ENCODE data around the gene PLEKHB1.
"Not testable (repeated sequence)": the region's sequence is repeated elsewhere in the genome, so short reads cannot be mapped to it uniquely, and the experiment has no call there.

PLEKHB1 gene

GRCh38 chr11:73648571-73649046 is 2.2 kb downstream of the PLEKHB1 start:
- no peak for DNase-seq (ENCODE audit: low spot score)

- no peak for DNase-seq (ENCODE audit: low spot score)
These were observed 2.8 kb downstream of the PLEKHB1 start for GRCh38 chr11:73649206-73649605.

- no peak for DNase-seq (ENCODE audit: low spot score)
These were observed 4.0 kb downstream of the PLEKHB1 start for GRCh38 chr11:73650400-73650799.

- DNase-seq (ENCODE audit: low spot score), result no peak
These were observed 4.9 kb downstream of the PLEKHB1 start for GRCh38 chr11:73651252-73651651.

DNA sequence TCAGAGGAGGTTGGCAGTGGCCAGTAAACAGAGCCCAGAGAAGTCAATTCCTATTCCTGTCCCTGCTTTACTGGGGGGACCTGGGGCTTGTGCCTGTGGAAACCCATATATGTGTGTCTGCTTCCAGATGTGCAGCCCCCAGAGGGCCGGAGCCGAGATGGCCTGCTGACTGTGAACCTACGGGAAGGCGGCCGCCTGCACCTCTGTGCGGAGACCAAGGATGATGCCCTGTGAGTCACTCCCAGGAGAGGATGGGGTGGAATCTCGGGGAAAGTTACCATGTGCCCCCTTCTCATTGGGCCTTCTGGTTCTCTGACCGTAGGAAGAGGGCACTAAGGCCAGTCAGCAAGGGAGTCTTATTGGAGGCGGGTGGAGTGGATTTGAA is 5.3 kb downstream of the PLEKHB1 start:
- no peak for DNase-seq (ENCODE audit: low spot score)

DNA sequence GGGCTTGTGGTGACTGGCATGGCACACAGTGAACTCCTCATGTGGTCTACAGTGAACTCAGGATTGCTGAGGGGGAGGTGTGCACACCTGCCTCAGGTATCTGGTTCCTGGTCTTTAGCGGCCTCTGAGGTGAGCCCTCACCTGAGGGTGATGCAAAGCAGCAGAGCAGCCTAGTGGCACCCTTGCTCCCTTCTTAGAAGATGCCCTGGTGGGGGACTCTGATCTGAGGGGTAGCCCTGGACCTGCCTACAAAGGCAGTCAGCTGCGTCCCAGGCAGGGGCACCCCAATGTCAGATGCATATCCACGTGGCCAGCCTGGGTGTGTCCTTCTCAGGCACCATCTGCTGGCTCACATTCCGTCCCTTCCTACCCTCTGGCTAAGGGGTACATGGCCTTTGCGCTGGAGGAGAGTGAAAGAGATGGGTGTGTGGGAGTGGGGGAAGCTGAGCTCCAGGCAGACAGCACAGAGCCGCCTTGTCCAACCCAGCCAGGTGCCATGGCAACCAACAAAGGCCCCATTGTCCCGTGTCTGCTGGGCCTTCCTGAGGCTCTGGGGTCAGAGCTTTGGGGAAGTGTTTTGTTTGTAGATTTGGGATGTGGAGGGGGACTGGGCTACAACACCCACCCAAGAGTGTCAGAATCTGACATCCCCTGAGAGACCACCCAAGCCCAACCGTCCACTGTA is 5.8 kb downstream of the PLEKHB1 start:
- DNase-seq (ENCODE audit: low spot score), result no peak

DNA sequence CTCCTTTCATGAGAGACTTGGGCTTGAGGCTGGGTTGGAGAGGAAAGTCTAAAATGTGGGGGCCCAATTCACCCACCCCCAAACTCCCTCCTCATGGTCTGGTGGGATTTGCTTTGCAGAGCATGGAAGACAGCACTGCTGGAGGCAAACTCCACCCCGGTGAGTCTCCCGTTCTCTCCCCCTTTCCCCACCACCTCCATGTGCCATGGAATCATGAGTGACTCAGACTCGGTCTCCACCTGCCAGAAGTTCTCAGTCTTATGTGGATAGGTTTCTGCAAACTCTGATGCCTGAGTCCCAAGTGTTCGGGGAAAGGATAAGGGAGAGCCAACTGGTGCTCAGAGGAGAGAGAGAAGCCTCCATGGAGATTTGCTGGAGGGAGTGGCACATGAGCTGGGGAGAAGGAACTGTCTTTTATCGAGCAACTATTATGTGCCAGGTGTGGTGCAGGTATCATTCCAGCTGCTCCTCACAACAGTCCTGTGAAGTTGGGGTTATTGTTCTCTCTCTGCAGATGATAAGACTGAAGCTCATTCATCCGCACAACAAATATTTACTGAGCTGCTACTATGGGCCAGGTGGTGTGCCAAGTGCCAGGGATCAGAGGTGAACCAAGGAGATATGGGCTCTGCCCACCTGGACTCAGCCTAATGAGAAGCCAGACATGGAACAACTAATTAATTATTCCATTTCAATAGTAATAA is 6.6 kb downstream of the PLEKHB1 start:
- DNase-seq (ENCODE audit: low spot score), result no peak

GRCh38 chr11:73653996-73654395 is 7.6 kb downstream of the PLEKHB1 start:
- DNase-seq (ENCODE audit: low spot score), result peak; percentile 67

DNA sequence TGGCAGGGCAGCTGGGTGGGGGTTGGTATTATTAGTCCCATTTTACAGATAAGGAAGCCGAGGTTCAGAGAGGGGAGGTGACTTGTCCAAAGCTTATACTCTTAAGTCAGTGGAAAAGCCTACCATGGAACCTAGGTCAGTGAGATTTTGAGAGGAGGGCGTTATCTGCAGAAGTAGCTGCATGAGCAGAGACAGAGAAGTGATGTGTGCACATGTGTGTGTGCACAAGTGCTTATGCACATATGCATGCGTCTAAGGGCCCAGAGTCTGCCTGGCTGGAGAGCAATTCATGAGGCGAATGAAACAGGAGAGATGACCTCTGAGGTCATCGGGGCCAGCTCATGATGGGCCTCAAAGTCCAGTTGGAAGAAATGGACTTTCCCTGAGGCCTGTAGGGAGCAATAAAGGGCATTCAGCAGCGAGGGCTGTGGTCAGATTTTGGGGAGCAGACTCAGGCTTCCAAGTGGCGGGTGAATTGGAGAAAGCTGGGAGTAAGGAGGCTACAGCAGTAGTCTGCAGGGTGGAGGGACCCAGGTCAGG is 8.2 kb downstream of the PLEKHB1 start:
- no peak for DNase-seq (ENCODE audit: low spot score)

DNA sequence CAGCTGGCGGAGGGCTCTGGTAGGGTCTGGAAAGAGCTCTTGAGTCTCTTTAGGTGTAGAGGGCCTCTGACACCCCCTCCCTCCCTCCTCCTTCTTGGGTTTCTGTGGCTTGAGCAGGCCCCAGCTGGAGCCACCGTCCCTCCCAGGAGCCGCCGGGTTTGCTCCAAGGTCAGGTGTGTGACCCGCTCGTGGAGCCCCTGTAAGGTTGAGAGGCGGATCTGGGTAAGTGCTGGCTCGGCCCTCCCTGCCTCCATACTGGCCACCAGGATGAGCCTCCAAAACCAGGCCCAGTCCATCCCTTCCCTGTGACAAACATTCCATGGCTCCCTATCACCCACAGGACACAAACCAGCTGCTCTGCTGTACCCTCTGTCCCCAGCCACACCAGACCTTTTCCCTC is 9.3 kb downstream of the PLEKHB1 start:
- DNase-seq (ENCODE audit: low spot score), result no peak

DNA sequence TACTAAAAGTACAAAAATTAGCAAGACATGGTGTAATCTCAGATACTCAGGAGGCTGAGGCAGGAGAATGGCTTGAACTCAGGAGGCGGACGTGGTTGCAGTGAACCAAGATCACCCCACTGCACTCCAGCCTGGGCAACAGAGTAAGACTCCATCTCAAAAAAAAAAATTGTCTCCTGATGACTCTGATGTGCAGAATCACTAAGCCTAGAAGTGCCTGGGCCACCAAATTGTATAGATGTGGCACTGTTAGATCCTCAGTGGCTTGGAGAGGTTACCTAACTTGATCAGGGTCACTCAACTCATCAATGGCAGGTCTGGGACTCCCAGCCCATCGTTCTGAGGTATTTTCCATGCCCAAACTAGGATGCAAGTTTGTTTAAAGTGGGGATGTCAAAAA is 10.6 kb downstream of the PLEKHB1 start:
- no peak for DNase-seq (ENCODE audit: low spot score)

DNA sequence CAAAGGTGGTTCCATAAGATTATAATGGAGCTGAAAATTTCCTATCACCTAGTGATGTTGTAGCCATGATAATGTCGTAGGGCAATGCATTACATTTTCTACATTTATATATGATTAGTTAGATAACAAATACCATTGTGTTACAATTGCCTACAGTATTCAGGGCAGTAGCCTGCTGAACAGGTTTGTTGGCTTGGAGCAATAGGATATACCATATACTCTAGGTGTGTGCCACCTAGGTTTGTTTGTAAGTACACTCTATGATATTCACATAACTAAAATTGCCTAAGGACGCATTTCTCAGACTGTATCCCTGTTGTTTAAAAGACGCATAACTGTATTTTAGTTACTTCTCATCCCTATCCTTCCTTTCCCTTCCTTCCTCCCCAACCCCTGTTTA is 13.6 kb downstream of the PLEKHB1 start:
- DNase-seq (ENCODE audit: low spot score), result no peak

GRCh38 chr11:73660497-73661034 is 14.2 kb downstream of the PLEKHB1 start:
- DNase-seq (ENCODE audit: low spot score), result no peak

GRCh38 chr11:73661035-73661628 is 14.8 kb downstream of the PLEKHB1 start:
- peak; percentile 98 for DNase-seq (ENCODE audit: low spot score)

- DNase-seq (ENCODE audit: low spot score), result no peak
These were observed 16.2 kb downstream of the PLEKHB1 start for GRCh38 chr11:73662445-73663157.

DNA sequence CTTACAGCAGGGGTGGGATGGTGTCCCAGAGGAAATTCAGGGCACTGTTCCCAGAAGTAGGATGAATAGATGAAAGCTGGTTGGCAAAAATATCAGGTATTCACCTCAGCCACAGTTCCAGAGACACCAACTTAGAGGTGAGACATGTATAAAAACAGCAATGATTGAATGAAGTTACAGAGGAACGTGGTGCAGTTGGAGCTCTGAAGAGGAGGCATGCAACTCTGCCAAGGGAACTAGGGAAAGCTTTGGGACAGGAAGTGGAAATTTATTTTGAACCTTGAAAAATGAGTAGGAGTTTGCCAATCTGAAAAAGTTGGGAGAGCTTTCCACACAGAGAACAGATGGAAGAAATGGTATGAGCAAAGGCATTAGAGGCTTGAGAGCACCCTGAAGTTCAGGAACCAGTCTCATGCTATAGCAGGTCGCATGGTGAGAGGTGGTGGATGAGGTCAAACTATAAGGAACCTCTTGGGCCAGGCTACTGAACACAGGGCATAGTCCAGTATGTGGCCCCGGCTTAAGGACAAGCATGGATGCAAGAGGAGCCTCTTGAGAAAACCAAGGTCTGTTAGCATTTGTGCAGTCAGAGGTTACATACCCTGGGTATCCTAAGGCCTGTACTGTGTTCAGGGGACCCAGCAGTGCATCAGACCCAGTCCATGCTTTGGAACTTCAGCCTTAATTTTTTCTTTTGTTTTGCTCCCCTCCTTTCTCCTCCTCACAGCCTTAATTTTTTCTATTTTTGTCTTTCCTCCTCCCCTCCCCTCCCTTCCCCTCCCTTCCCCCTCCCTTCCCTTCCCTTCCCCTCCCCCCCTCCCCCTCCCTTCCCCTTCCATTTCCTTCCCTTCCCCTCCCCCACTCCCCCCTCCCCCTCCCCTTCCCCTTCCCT is 17.5 kb downstream of the PLEKHB1 start:
- DNase-seq (ENCODE audit: low spot score), result no peak

DNA sequence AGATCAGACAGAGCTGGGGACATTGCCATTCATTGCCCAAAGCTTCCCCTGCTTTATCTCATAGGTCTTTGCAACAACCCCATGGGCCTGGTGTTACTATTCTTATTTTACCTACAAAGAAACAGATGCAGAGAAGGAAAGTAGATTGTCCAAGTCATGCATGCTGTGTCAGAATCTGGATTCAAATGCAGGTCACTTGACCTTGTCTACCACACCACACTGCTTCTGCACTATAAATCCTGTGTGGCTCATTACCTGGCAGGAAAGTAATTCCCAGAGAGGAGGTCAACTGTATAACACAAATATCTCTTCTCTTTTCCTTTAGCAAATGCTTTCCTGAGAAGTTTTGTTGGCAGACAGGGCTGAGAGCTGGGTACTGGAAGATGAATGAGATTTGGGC is 18.5 kb downstream of the PLEKHB1 start:
- DNase-seq (ENCODE audit: low spot score), result no peak

DNA sequence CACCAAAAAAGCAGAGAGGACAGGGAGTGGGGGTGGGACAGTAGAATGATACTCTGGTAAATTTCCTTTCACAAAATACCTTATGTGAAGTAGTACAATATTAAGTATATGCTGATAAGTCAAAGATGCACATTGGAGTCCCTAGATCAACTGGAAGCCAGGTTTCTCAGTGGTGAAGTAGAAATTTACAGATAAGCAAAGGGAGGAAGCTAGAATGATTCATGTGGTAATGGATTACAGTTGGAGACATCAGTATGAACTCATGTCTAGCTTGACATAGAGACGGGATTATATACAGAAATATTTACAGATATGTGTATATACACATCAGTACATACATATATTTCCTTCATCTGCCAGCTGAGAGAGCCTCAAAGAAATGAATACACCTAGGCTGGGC is 21.5 kb downstream of the PLEKHB1 start:
- no peak for DNase-seq (ENCODE audit: low spot score)

DNA sequence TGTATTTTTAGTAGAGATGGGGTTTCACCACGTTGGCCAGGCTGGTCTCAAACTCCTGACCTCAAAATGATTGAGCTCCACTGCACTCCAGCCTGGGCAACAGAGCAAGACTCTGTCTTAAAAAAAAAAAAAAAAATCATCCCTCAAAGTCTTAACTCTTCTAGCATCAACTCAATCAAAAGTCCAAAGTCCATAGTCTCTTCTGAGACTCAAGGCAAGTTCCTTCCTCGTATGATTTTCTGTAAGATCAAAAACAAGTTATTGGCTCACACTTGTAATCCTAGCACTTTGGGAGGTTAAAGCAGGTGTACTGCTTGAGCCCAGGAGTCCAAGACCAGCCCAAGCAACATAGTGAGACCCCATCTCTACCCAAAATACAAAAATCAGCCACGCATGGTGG is 24.4 kb downstream of the PLEKHB1 start:
- DNase-seq (ENCODE audit: low spot score), result no peak

GRCh38 chr11:73671701-73672100 is 25.3 kb downstream of the PLEKHB1 start:
- no peak for DNase-seq (ENCODE audit: low spot score)

- not testable (repeated sequence) for DNase-seq (ENCODE audit: low spot score)
These were observed 30.2 kb downstream of the PLEKHB1 start for GRCh38 chr11:73676552-73676951.
